Breast epithelium (tissue), 3 donors: ENCODE measurements around the gene PLOD2.

ENCODE experiments used
- POLR2A ChIP-seq: fragments of 450-650 bp; IDR thresholded peaks from one replicate; pipeline ENCODE4 v1.6.1; 2016; ENCODE audit warnings: antibody characterized with exemption, mild to moderate bottlenecking, moderate library complexity
- TF ChIP-seq, protein P1 (sequence below), 3 donors: fragments of 450-650 bp; IDR thresholded peaks; one replicate each; pipeline ENCODE4 v1.5.1; 2016 to 2017; ENCODE audit warnings: antibody characterized with exemption in 3 of 3, mild to moderate bottlenecking in 3 of 3, moderate library complexity in 3 of 3

DNA sequence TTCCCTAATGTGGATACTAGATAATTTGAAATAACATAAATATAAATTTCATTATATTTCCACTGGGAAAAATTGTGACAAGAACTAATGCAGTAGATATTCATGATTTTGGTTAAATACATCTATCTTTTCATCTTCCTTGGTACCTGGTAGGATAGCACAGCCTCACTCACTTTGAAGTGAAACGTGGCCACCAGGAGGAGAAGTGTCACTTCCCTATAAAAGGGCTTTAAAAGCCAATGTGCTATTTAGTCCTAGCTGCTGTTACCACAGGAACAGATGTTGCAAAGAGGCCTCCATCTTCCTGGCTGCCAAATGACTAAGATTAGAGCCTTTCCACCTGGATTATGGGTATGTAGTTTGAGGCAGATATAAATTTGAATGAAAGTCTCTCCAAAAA lies 140.0 kb downstream of the PLOD2 start:
- TF ChIP-seq, protein P1, sequence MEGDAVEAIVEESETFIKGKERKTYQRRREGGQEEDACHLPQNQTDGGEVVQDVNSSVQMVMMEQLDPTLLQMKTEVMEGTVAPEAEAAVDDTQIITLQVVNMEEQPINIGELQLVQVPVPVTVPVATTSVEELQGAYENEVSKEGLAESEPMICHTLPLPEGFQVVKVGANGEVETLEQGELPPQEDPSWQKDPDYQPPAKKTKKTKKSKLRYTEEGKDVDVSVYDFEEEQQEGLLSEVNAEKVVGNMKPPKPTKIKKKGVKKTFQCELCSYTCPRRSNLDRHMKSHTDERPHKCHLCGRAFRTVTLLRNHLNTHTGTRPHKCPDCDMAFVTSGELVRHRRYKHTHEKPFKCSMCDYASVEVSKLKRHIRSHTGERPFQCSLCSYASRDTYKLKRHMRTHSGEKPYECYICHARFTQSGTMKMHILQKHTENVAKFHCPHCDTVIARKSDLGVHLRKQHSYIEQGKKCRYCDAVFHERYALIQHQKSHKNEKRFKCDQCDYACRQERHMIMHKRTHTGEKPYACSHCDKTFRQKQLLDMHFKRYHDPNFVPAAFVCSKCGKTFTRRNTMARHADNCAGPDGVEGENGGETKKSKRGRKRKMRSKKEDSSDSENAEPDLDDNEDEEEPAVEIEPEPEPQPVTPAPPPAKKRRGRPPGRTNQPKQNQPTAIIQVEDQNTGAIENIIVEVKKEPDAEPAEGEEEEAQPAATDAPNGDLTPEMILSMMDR (IDR thresholded peaks at IDR 0.05): no peak
- no peak for TF ChIP-seq POLR2A
